Endothelial cell of umbilical vein (primary cell): ENCODE data around the gene EPB41L1. TPM values are rescaled to one million over a fixed set of nuclear protein-coding genes. Genes with fewer than 3 reads are reported as not detected.

ENCODE experiments used
- BruUV-seq: library from RNA; stranded (reverse); fragments of 400-500 nt; replicated peaks from 2 replicates; lab custom pipeline; 2021; lab: Mats Ljungman, UMichigan
- CTCF ChIA-PET: fragments of 300-600, 350-600 bp; sonication (Branson Sonifier 250); formaldehyde crosslinking; loops from one replicate; lab custom pipeline; 2021; ENCODE audit warnings: antibody characterized with exemption, inconsistent platforms; lab: Charles Lee
- POLR2A ChIA-PET: fragments of 300-600, 350-600 bp; sonication (Branson Sonifier 250); formaldehyde crosslinking; loops from one replicate; lab custom pipeline; 2021; ENCODE audit warnings: antibody characterized with exemption, inconsistent platforms; lab: Charles Lee
- DNase-seq: peaks from one replicate; pipeline ENCODE4 v3.0.0-alpha.2; 2011; ENCODE audit warnings: low read depth, low spot score
- FAIRE-seq: peaks from 2 replicates; lab custom pipeline; 2011; peaks lifted over from hg19 to GRCh38; lab: Jason Lieb, UNC
- H2AFZ ChIP-seq: 2 replicates; pipeline ENCODE4 v1.6.0; 2012; ENCODE audit warnings: low read depth, low read length, control low read depth, inconsistent platforms
- H3K27ac ChIP-seq: 2 replicates; pipeline ENCODE4 v1.5.1; 2011; ENCODE audit warnings: low read depth, mild to moderate bottlenecking, control low read depth, low read length, moderate library complexity; ENCODE audit not compliant: insufficient read depth
- H3K27me3 ChIP-seq, 2 experiments: 2 replicates each; pipeline versions ENCODE4 v1.6.0 to v1.6.1; 2011; ENCODE audit warnings: low read length in 2 of 2, mixed read lengths in 1 of 2; ENCODE audit not compliant: control insufficient read depth in 2 of 2, insufficient read depth in 2 of 2
- H3K36me3 ChIP-seq, 2 experiments: 2 replicates in 1 of 2; 3 replicates in 1 of 2; pipeline ENCODE4 v1.5.1; 2011; ENCODE audit warnings: low read length in 2 of 2, mild to moderate bottlenecking in 1 of 2, moderate library complexity in 1 of 2; ENCODE audit not compliant: control insufficient read depth in 2 of 2, insufficient read depth in 2 of 2; ENCODE audit errors: extremely low read depth in 1 of 2
- H3K4me1 ChIP-seq: 3 replicates; pipeline ENCODE4 v1.5.1; 2011; ENCODE audit warnings: mild to moderate bottlenecking, low read length; ENCODE audit not compliant: control insufficient read depth, insufficient read depth; ENCODE audit errors: extremely low read depth
- H3K4me2 ChIP-seq: 2 replicates; pipeline ENCODE4 v1.6.1; 2011; ENCODE audit warnings: low read length, control low read depth, mixed read lengths; ENCODE audit not compliant: insufficient read depth
- H3K4me3 ChIP-seq, 3 experiments: fragments of 200-600 bp in 1 of 3; sonication (generic), shearing (Covaris generic) in 1 of 3; replicated peaks in 1 of 3; 2 replicates each; pipeline ENCODE4 v1.5.1; 2011 to 2016; ENCODE audit warnings: control low read depth in 3 of 3, low read length in 3 of 3, mild to moderate bottlenecking in 2 of 3, inconsistent platforms in 1 of 3, low read depth in 1 of 3, moderate library complexity in 1 of 3; ENCODE audit not compliant: insufficient read depth in 1 of 3
- H3K79me2 ChIP-seq: 2 replicates; pipeline ENCODE4 v1.6.0; 2012; ENCODE audit warnings: low read length, inconsistent platforms; ENCODE audit not compliant: control insufficient read depth, insufficient read depth
- H3K9ac ChIP-seq: replicated peaks from 2 replicates; pipeline ENCODE3; 2011; ENCODE audit warnings: low read length, control low read depth; ENCODE audit not compliant: insufficient read depth; ENCODE audit errors: extremely low read depth
- H3K9me1 ChIP-seq: replicated peaks from 3 replicates; pipeline ENCODE4 v1.6.0; 2011; ENCODE audit warnings: mild to moderate bottlenecking, low read length; ENCODE audit not compliant: control insufficient read depth, insufficient read depth; ENCODE audit errors: extremely low read depth
- H3K9me3 ChIP-seq: replicated peaks from 2 replicates; pipeline ENCODE4 v1.5.1; 2012; ENCODE audit warnings: low read length, inconsistent platforms; ENCODE audit not compliant: control insufficient read depth, insufficient read depth
- H4K20me1 ChIP-seq: replicated peaks from 2 replicates; pipeline ENCODE3; 2011; ENCODE audit warnings: mild to moderate bottlenecking, low read length; ENCODE audit not compliant: control insufficient read depth, insufficient read depth; ENCODE audit errors: extremely low read depth
- EZH2 ChIP-seq: IDR thresholded peaks from 2 replicates; pipeline ENCODE4 v1.6.1; 2012; ENCODE audit warnings: borderline replicate concordance, low read depth, mild to moderate bottlenecking, moderate library complexity, low read length, inconsistent platforms; ENCODE audit not compliant: severe bottlenecking
- FOS ChIP-seq: IDR thresholded peaks from 2 replicates; pipeline ENCODE4 v1.6.1; 2011; ENCODE audit warnings: mild to moderate bottlenecking, low read length, moderate library complexity, borderline replicate concordance; ENCODE audit not compliant: insufficient read depth
- GATA2 ChIP-seq: IDR thresholded peaks from 2 replicates; pipeline ENCODE4 v1.7.0; 2011; ENCODE audit warnings: low read depth, mild to moderate bottlenecking, moderate library complexity, mixed read lengths, low read length; ENCODE audit not compliant: insufficient read length, insufficient read depth
- JUN ChIP-seq: IDR thresholded peaks from 2 replicates; pipeline ENCODE4 v1.6.1; 2011; ENCODE audit warnings: borderline replicate concordance, low read depth; ENCODE audit not compliant: insufficient read length, insufficient read depth
- dilution Hi-C: fragments of 300-500 bp; cut with MboI; formaldehyde crosslinking; loops from one replicate; pipeline ENCODE4 v1.15.0; 2019; ENCODE audit warnings: low sequenced_read_pairs; ENCODE audit not compliant: extremely low pct_ligation_motif_present
- intact Hi-C: fragments of 100-400 bp; cut with micrococcal nuclease; formaldehyde crosslinking; loops from one replicate; pipeline ENCODE4 v1.10.0; 2022
- polyA plus RNA-seq, 4 experiments: library from polyadenylated mRNA; depleted of rRNA in 3 of 4; stranded (reverse) in 3 of 4; unstranded in 1 of 4; fragments of >200 nt; gene quantifications; 2 replicates each; pipeline versions ENCODE4 v1.2.1 to v1.2.3, GENCODE V29; 2011 to 2012; ENCODE audit warnings: missing spikeins in 1 of 4
- total RNA-seq: library from RNA; stranded (reverse); gene quantifications from 2 replicates; pipeline ENCODE4 v1.2.3, GENCODE V29; 2021
- TF ChIP-seq, protein P1 (sequence below), 2 donors: IDR thresholded peaks; 1 replicate in 1 of 2; 2 replicates in 1 of 2; pipeline ENCODE4 v1.5.1; 2011; ENCODE audit warnings: low read length in 2 of 2, mild to moderate bottlenecking in 2 of 2, moderate library complexity in 2 of 2, control low read depth in 1 of 2, inconsistent platforms in 1 of 2, low read depth in 1 of 2; ENCODE audit not compliant: insufficient read depth in 1 of 2; ENCODE audit errors: extremely low read depth in 1 of 2

The EPB41L1 gene
- total and polyA plus RNA-seq, 2 donors (not counting 3 experiments of a cell fraction or from before 2014, with no cell fraction given) = 6.1 to 12.2 TPM

DNA sequence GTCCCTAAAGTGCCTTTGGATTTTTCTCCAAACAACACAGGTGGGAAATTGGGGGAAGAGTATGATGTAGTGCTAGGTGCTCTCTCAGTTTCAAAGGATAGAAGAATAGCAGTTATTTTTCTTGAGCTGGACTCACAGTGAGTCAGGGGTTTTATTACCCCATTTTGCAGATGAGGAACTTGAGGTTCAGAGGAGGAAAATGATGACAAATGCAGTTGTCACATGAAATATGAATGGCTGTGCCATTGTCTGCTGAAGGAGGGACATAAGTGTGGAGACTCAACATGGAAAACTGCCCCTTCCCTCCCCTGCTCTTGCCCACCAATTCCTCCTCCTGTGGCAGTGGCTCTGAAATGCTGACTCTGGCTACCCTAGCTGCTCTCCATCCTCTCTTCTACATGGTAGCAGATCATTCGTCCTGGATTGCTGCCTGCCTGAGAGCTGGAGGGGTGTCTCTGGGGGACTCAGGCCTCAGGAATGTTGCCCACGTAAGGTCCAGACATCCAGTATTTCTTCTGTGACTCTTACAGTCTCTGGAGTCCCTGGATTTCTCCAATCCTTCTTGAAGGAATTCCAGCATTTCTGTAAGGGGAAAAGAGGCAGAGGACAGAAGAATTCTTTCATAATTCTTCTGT is 37.6 kb upstream of the EPB41L1 start:
- Histone ChIP-seq H3K27me3 (peaks cover 3 to 14% of the 10 kb centered on the region in 2 experiments), H3K4me1 (no peaks in the 10 kb centered on the region), H3K79me2 (no peaks in the 10 kb centered on the region), H3K9me1 (no peaks in the 10 kb centered on the region), H2AFZ (no peak overlapping the region), H3K36me3 (no peaks in the 10 kb centered on the region), H3K4me2 (no peak overlapping the region), H3K9me3 (no peaks in the 10 kb centered on the region), H3K9ac (no peak overlapping the region), H3K4me3 (no peak overlapping the region), H4K20me1 (no peaks in the 10 kb centered on the region), H3K27ac (no peak overlapping the region)
- ChIA-PET POLR2A (no interaction called here), CTCF (interaction anchor here (1.0 to 4.8 kb wide), 5 partner anchors 21 to 123 kb away, joined by 3 to 43 read pairs (median 4); no protein-coding TSS in a partner anchor)
- no peak for TF ChIP-seq GATA2
- no peak for TF ChIP-seq FOS
- no peak for TF ChIP-seq JUN
- TF ChIP-seq EZH2 = no peak
- TF ChIP-seq, protein P1, sequence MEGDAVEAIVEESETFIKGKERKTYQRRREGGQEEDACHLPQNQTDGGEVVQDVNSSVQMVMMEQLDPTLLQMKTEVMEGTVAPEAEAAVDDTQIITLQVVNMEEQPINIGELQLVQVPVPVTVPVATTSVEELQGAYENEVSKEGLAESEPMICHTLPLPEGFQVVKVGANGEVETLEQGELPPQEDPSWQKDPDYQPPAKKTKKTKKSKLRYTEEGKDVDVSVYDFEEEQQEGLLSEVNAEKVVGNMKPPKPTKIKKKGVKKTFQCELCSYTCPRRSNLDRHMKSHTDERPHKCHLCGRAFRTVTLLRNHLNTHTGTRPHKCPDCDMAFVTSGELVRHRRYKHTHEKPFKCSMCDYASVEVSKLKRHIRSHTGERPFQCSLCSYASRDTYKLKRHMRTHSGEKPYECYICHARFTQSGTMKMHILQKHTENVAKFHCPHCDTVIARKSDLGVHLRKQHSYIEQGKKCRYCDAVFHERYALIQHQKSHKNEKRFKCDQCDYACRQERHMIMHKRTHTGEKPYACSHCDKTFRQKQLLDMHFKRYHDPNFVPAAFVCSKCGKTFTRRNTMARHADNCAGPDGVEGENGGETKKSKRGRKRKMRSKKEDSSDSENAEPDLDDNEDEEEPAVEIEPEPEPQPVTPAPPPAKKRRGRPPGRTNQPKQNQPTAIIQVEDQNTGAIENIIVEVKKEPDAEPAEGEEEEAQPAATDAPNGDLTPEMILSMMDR (IDR thresholded peaks at IDR 0.05; ENCODE audit: extremely low read depth in 1 of 2, insufficient read depth in 1 of 2, low read depth in 1 of 2, low read length in 2 of 2) = no peak
- BruUV-seq = no TSS peak
- FAIRE-seq (no peak), DNase-seq (no peak)
- intact Hi-C loops (no loop called here), dilution Hi-C loops (no loop called here)
